Activated B cell treated with CpG ODN at 0.5 μM for 24 hours (primary cell): ENCODE results near the gene EEF1E1. TPM values are rescaled to one million over a fixed set of nuclear protein-coding genes. Genes with fewer than 3 reads are reported as not detected.
"Not testable (repeated sequence)": the region's sequence is repeated elsewhere in the genome, so short reads cannot be mapped to it uniquely, and the experiment has no call there.

ENCODE experiments used
- ATAC-seq: fragments of 200-7000 bp; cut with Tn5 transposase; one replicate; pipeline ENCODE4 v1.10.0; 2021; ENCODE audit warnings: low read depth, mild to moderate bottlenecking, moderate library complexity
- CTCF ChIA-PET: fragments of 350-600 bp; sonication (Branson Sonifier 250); formaldehyde crosslinking; loops from one replicate; lab custom pipeline; 2021; ENCODE audit warnings: antibody characterized with exemption; lab: Charles Lee
- POLR2A ChIA-PET: fragments of 350-600 bp; sonication (Branson Sonifier 250); formaldehyde crosslinking; loops from one replicate; lab custom pipeline; 2021; ENCODE audit warnings: antibody characterized with exemption; lab: Charles Lee
- DNase-seq: peaks from one replicate; pipeline ENCODE4 v3.0.0; 2022
- H3K27ac Mint-ChIP-seq: one replicate; pipeline ENCODE4 v1.8.0; 2020; ENCODE audit warnings: mixed read lengths
- H3K27me3 Mint-ChIP-seq: one replicate; pipeline ENCODE4 v1.8.0; 2021; ENCODE audit warnings: mixed read lengths
- H3K36me3 Mint-ChIP-seq: one replicate; pipeline ENCODE4 v1.8.0; 2021; ENCODE audit warnings: low read depth, mixed read lengths
- H3K4me1 Mint-ChIP-seq: one replicate; pipeline ENCODE4 v1.8.0; 2021; ENCODE audit warnings: mixed read lengths
- H3K4me3 Mint-ChIP-seq: one replicate; pipeline ENCODE4 v1.8.0; 2020; ENCODE audit warnings: mild to moderate bottlenecking, mixed read lengths
- H3K9me3 Mint-ChIP-seq: one replicate; pipeline ENCODE4 v1.8.0; 2020; ENCODE audit warnings: mixed read lengths
- CTCF ChIP-seq: fragments of 200-600 bp; IDR thresholded peaks from one replicate; pipeline ENCODE4 v1.8.0; 2022; ENCODE audit warnings: antibody characterized with exemption, mild to moderate bottlenecking
- intact Hi-C: fragments of 100-400 bp; cut with micrococcal nuclease; formaldehyde crosslinking; loops from one replicate; pipeline ENCODE4 v1.15.1; 2024
- total RNA-seq: library from RNA; stranded (reverse); gene quantifications from 2 replicates; pipeline ENCODE4 v1.2.3, GENCODE V29; 2022

Gene EEF1E1
- total RNA-seq, 1 donor from 2014 or later: 32.5 TPM

DNA sequence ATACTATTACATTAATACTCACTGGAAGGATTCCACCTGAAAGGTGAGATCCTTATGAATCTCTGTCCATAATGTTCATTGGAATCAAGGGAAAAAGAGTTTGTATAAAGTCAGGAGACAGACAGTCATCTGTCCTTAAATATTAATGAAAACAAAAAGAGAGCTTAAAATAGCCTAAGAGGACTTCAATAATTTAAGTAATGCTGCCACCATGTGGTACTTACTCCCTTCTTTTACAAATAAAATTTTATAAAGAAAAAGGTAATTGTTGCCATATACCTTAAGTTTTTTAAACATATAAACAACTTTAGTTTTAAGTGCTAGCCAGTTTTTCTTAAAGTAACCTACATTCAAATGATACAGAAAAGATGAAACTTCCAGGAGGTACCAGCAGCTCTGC lies 43.2 kb downstream of the EEF1E1 start:
- CTCF ChIA-PET: interaction anchor here (0.8 to 4.9 kb wide), 7 partner anchors 53 to 783 kb away, joined by 3 to 59 read pairs (median 4); partner anchors contain the start of genes BMP6 and SNRNP48
- no peak for DNase-seq
- intact Hi-C loops: loop anchor here (1.0 to 5.0 kb wide), 4 partner anchors 160 to 1382 kb away; no protein-coding TSS in a partner anchor
- peaks cover 52% of the 10 kb centered on the region for H3K36me3 Mint-ChIP-seq
- POLR2A ChIA-PET: no interaction called here
- H3K9me3 Mint-ChIP-seq: no peaks in the 10 kb centered on the region
- TF ChIP-seq CTCF: no peak
- ATAC-seq: no peak
- H3K27me3 Mint-ChIP-seq: no peaks in the 10 kb centered on the region
- no peak overlapping the region for H3K27ac Mint-ChIP-seq
- peaks cover 11% of the 10 kb centered on the region for H3K4me1 Mint-ChIP-seq
- H3K4me3 Mint-ChIP-seq: no peak overlapping the region

- POLR2A ChIA-PET: no interaction called here
- Mint-ChIP-seq H3K27me3 (no peaks in the 10 kb centered on the region), H3K27ac (no peak overlapping the region), H3K4me1 (peaks cover 2% of the 10 kb centered on the region), H3K4me3 (no peak overlapping the region), H3K36me3 (peaks cover 51% of the 10 kb centered on the region), H3K9me3 (no peaks in the 10 kb centered on the region)
- TF ChIP-seq CTCF: no peak
- ATAC-seq (no peak), DNase-seq (no peak)
- CTCF ChIA-PET: interaction anchor here (4.9 kb wide), 1 partner anchor 335 kb away, joined by 59 read pairs; the partner anchor contains the start of gene BMP6
- intact Hi-C loops: loop anchor here (2.0 to 5.0 kb wide), 2 partner anchors 781 to 1380 kb away; no protein-coding TSS in a partner anchor
These were observed 44.6 kb downstream of the EEF1E1 start for GRCh38 chr6:8057793-8058192.

DNA sequence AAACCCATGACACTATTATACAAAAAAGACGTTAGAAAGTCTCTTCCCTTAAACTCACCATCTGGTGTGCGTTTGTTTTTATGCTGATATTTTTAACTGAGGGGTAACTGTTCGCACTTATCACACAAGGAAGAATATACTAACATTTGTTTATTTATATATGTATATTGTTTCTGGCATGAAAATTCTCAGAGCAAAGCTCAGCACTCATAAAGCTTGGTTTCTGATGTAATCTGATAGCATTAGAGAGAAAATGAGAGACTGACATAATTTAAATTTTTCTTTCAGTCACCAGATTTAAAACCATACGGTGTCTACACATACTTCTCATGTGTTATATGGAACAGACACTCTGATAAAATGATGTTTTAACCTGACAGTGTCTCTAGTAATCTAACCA lies 45.1 kb downstream of the EEF1E1 start:
- peaks cover 53% of the 10 kb centered on the region for H3K36me3 Mint-ChIP-seq
- H3K27me3 Mint-ChIP-seq: no peaks in the 10 kb centered on the region
- CTCF ChIA-PET: interaction anchor here (4.9 kb wide), 1 partner anchor 334 kb away, joined by 59 read pairs; the partner anchor contains the start of gene BMP6
- POLR2A ChIA-PET: no interaction called here
- no peak overlapping the region for H3K4me3 Mint-ChIP-seq
- no peaks in the 10 kb centered on the region for H3K9me3 Mint-ChIP-seq
- intact Hi-C loops: loop anchor here (5.0 kb wide), 1 partner anchor 1380 kb away; no protein-coding TSS in a partner anchor
- no peak for ATAC-seq
- H3K4me1 Mint-ChIP-seq: peaks cover 2% of the 10 kb centered on the region
- no peak for DNase-seq
- no peak overlapping the region for H3K27ac Mint-ChIP-seq
- no peak for TF ChIP-seq CTCF

- intact Hi-C loops: no loop called here
- ChIA-PET CTCF (no interaction called here), POLR2A (no interaction called here)
- DNase-seq (no peak), ATAC-seq (no peak)
- Mint-ChIP-seq H3K4me1 (peaks cover 2% of the 10 kb centered on the region), H3K27me3 (no peaks in the 10 kb centered on the region), H3K36me3 (peaks cover 49% of the 10 kb centered on the region), H3K9me3 (no peaks in the 10 kb centered on the region), H3K4me3 (no peak overlapping the region), H3K27ac (no peak overlapping the region)
- TF ChIP-seq CTCF: no peak
These were observed 48.1 kb downstream of the EEF1E1 start for GRCh38 chr6:8054276-8054675.

DNA sequence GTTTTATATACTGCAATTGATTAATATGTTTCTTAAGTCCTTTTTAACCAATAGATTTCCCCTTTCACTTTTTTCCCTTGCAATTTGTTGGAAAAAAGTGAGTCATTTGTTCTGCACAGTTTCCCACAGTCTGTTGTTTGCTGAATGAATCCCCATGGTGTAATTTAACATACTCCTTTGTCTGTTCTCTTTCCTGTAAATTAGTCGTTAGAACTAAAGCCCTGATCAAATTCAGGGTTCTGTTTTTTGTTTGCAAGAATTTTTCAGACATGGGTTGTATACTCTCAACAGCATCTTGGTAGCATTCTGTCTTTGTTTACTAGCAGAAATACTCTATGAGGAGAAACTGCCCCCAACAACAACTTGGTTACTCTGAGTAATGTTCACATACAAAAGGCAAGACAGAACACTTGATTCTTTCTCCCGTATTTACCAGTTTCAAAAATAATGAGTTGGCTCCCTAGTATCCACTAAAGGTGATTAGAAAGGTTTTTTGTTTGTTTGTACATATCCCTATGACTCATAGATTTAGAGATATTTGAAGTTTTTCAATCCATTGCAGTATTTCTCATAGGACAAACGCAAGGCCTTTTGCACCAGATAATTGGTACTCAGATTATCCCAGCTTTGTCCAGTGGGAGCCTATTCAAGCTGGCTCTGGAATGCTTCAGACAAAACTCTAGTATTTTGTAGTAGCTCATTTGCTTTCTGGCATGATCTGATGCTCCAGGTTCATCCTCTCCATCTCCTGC lies 54.6 kb downstream of the EEF1E1 start:
- Mint-ChIP-seq H3K9me3 (peaks cover 6% of the 10 kb centered on the region), H3K27ac (no peak overlapping the region)
- POLR2A ChIA-PET: no interaction called here

GRCh38 chr6:8045769-8046168 lies 56.6 kb downstream of the EEF1E1 start:
- ATAC-seq, intact Hi-C loops, H3K4me3 Mint-ChIP-seq, H3K9me3 Mint-ChIP-seq, POLR2A ChIA-PET, H3K27me3 Mint-ChIP-seq, CTCF ChIA-PET, H3K27ac Mint-ChIP-seq, H3K4me1 Mint-ChIP-seq, DNase-seq: not testable (repeated sequence)
- H3K36me3 Mint-ChIP-seq: peaks cover 55% of the 10 kb centered on the region

More for the DNA sequence above, 54.6 kb downstream of the EEF1E1 start:
- intact Hi-C loops: no loop called here
- no peak for TF ChIP-seq CTCF
- no peak for ATAC-seq
- CTCF ChIA-PET: no interaction called here
- no peak for DNase-seq
- peaks cover 2% of the 10 kb centered on the region for H3K4me1 Mint-ChIP-seq
- H3K27me3 Mint-ChIP-seq: no peaks in the 10 kb centered on the region
- H3K4me3 Mint-ChIP-seq: no peak overlapping the region
- peaks cover 55% of the 10 kb centered on the region for H3K36me3 Mint-ChIP-seq
